Measurements from ENCODE around the gene CHID1. TPM values are rescaled to one million over a fixed set of nuclear protein-coding genes. Genes with fewer than 3 reads are reported as not detected.

Gene CHID1
- total RNA-seq, 2 donors from 2014 or later, result 46.9 to 78.7 TPM

DNA sequence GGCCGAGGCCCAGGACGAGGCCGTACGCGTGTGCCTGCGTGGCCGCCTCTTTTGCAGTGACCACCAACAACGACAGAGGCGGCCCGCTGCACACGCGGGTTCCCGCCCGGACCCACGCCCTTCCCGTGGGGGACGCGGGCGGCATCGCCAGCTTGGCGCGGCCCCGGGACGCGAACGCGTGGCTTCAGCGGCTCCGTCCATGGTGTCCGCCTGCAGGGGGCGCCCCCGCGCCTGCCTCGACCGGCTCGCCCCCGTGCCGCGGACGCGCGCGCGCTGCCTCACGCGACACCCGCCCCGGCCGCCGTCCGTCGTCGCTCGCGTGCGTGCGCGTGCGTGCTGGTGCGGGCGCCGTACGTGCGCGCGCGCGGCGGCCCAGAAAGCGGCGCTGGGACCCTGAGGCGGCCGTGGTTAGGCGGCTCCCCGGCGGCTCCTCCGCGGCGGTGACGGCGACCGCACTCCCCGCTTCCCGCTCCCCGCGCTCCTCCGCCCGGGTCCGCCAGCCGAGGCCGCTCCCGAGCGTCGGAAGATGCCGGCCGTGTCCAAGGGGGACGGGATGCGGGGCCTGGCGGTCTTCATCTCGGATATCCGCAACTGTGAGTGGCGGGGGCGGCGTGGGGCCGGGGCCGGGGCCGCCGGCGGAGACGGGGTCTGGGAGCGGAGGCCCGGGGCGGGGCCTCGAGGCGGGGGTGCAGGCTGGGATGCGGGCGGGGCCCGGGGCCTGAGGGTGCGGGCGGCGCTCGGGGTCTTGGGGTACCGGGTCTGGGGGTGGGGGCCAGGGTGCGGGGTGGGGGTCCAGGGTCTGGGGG is 15.1 kb upstream of the CHID1 start, which contains the start of gene AP2A2:
Gene AP2A2 (plus strand): TSS at position 375 of the 806 bp plus-strand sequence. CDS start 152 bp downstream, at position 527.
- TF ChIP-seq, protein P1, sequence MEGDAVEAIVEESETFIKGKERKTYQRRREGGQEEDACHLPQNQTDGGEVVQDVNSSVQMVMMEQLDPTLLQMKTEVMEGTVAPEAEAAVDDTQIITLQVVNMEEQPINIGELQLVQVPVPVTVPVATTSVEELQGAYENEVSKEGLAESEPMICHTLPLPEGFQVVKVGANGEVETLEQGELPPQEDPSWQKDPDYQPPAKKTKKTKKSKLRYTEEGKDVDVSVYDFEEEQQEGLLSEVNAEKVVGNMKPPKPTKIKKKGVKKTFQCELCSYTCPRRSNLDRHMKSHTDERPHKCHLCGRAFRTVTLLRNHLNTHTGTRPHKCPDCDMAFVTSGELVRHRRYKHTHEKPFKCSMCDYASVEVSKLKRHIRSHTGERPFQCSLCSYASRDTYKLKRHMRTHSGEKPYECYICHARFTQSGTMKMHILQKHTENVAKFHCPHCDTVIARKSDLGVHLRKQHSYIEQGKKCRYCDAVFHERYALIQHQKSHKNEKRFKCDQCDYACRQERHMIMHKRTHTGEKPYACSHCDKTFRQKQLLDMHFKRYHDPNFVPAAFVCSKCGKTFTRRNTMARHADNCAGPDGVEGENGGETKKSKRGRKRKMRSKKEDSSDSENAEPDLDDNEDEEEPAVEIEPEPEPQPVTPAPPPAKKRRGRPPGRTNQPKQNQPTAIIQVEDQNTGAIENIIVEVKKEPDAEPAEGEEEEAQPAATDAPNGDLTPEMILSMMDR (IDR thresholded peaks at IDR 0.05), result peak; percentile 80 to 87
- H3K36me3 ChIP-seq, result no peaks in the 10 kb centered on the region
- peak within 1 kb of the TSS; percentile 90 to 91 for H3K4me3 ChIP-seq
- peaks cover 0 to 40% of the 10 kb centered on the region in 2 donors for H3K4me1 ChIP-seq
- DNase-seq (ENCODE audit: low spot score), result peak; percentile 83
- peak within 1 kb of the TSS; percentile 91 to 97 for H3K27ac ChIP-seq
- no peaks in the 10 kb centered on the region for H3K9me3 ChIP-seq
- no peaks in the 10 kb centered on the region for H3K27me3 ChIP-seq

DNA sequence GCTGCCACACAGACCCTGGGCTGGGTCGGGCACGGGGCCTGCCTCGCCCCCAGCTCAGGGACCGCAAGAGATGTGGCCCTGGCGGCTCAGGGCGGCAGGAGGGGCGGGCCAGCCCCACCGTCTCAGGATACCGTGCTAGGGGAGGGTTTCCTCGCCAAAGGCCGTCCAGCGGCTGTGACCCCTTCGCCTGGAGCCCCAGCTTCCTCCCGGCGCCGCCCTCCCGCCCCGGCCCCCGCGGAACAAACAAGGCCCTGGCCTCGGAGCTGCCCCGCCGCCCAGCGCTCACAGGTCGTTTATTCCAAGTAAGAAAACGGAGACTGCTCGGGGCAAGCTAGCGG is 14.5 kb upstream of the CHID1 start:
- peak overlapping the region; percentile 85 to 97 for H3K27ac ChIP-seq
- H3K4me3 ChIP-seq, result peak overlapping the region; percentile 27 to 91
- DNase-seq (ENCODE audit: low spot score), result no peak
- H3K9me3 ChIP-seq, result no peaks in the 10 kb centered on the region
- TF ChIP-seq, protein P1 (IDR thresholded peaks at IDR 0.05), result no peak
- no peaks in the 10 kb centered on the region for H3K36me3 ChIP-seq
- H3K27me3 ChIP-seq, result no peaks in the 10 kb centered on the region
- peaks cover 0 to 39% of the 10 kb centered on the region in 2 donors for H3K4me1 ChIP-seq

DNA sequence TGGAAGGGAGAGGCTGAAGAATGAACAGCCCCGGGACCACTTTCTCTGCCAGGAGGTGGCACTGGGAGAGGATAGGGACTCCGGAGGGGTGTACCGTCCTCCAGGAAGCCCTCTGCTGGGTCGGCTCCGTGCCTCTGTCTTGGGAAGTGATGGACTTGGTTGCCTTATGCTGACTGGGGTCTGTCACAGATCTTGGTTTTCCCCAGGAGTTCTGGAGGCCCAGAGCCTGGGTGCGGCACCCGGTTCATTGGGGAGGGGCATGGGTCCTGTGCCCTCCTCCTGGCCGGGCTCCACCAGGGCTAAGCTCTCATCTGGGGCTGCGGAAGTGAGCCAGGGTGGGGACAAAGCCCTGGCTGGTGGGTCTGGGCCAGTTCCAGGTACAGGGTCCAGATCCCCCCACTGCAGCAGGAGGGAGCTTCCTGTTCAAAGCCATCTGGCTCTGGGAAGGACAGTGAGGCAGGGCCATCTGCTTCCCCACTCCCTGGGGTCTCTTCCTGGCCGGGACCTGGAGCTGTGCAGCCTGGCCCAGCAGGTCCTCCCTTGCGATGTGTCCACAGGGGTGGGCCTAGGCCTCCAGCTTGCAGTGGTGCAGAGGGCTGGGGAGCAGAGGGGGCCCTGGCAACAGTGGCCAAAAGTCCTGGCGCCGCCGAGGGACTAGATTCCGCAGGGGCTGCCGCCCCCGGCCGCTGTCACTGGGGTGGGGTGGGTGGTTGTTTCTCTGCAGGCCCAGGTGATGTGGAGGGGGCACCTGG is 14.0 kb upstream of the CHID1 start:
- no peak for DNase-seq (ENCODE audit: low spot score)
- Histone ChIP-seq H3K4me3 (peak overlapping the region in 1 of 2 donors; percentile 91), H3K27ac (peak overlapping the region; percentile 85 to 97), H3K36me3 (no peaks in the 10 kb centered on the region), H3K4me1 (peaks cover 0 to 39% of the 10 kb centered on the region in 2 donors), H3K27me3 (no peaks in the 10 kb centered on the region), H3K9me3 (no peaks in the 10 kb centered on the region)
- TF ChIP-seq, protein P1 (IDR thresholded peaks at IDR 0.05), result no peak

DNA sequence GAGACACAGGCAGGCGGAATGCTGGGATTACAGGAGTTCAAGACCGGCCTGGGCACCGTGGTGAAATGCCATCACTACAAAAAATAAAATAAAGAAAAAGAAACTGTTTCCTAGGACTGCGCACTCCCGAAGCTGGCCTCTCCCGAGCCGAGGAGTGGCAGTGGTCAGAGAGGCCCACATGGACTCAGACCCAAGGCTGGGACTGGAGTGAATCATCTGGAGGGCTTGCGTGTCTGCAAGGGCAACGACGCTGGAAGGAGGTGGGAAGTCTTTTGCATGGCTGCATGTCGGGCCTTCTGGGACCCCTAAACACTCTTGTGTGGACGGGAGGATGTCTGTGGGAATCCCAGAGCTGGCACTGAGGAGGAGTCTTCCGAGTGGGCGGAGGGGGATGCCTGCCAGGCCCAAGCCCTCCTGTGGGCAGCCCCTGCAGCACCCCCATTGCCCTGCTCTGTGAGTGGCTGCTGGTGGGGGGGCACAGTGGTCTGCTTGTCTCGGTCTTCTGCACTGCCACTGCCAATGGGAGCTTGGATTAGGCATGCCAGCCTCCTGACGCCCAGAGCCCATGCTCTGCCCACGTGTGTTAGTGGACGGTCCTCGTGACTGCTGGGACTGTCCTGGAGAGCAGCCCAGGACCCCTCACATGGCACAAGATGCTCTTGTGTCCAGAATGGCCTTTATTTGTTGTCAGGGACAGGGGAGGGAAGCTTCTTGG is 13.2 kb upstream of the CHID1 start:
- Histone ChIP-seq H3K27ac (peak overlapping the region in 1 of 2 donors; percentile 85), H3K4me3 (no peak overlapping the region), H3K4me1 (peaks cover 0 to 34% of the 10 kb centered on the region in 2 donors), H3K9me3 (no peaks in the 10 kb centered on the region), H3K36me3 (no peaks in the 10 kb centered on the region), H3K27me3 (no peaks in the 10 kb centered on the region)
- DNase-seq (ENCODE audit: low spot score), result no peak
- TF ChIP-seq, protein P1 (IDR thresholded peaks at IDR 0.05), result no peak

DNA sequence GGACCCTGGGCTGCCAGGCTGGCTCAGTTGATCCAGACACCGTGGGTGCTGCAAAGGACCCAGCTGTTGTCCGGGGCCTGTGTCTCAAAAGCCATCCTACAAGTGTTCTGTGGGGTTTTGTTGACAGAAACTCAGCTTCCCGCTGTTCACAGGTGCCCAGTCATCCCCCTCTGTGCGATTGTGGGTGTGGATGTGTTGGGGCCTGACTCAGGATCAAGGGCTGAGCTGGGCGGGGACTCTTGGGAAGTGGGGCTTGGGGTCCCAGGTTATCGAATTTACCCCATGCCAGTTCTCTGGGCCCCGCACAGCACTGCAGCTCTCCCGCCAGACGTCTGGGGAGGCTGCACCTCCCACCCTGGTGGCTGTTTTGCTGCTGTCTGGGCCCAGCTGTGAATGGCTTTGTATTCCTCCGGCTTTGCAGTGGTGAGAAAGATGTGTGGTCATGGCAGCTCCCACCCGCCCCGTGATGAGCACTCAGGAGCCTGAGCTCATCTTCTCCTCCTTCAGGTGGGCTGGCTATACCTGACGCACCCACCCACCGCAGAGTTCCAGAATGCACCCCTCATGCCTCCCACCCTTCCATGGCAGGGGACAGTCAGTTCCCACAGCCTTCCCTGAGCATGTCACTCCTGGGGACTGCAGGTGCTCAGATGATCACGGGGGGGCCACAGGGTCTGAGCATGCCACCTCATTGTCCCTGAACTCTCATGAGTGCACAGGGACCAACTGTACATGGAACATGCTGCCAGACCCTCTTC is 11.5 kb upstream of the CHID1 start:
- TF ChIP-seq, protein P1 (IDR thresholded peaks at IDR 0.05), result no peak
- no peak overlapping the region for H3K4me3 ChIP-seq
- H3K9me3 ChIP-seq, result no peaks in the 10 kb centered on the region
- H3K27ac ChIP-seq, result no peak overlapping the region
- H3K4me1 ChIP-seq, result peaks cover 0 to 19% of the 10 kb centered on the region in 2 donors
- no peaks in the 10 kb centered on the region for H3K27me3 ChIP-seq
- DNase-seq (ENCODE audit: low spot score), result no peak
- no peaks in the 10 kb centered on the region for H3K36me3 ChIP-seq
